GM18519 (cell line): ENCODE data around the gene PDPR.
"Not testable (repeated sequence)": the region's sequence is repeated elsewhere in the genome, so short reads cannot be mapped to it uniquely, and the experiment has no call there.

Experiments used
- ATAC-seq: cut with Tn5 transposase; IDR thresholded peaks from one replicate; pipeline ENCODE4 v1.9.1; 2021; ENCODE audit warnings: mild to moderate bottlenecking, moderate library complexity; ENCODE audit not compliant: unreplicated experiment, low FRiP score

The PDPR gene

GRCh38 chr16:70113982-70114826 is at the start of gene PDPR:
Gene PDPR, plus strand, starts transcription at chr16:70114332. Its CDS starts 6,161 bp downstream, at chr16:70120493.
- ATAC-seq, result peak; percentile 71

- not testable (repeated sequence) for ATAC-seq
Measured at GRCh38 chr16:70064841-70065370, 49.2 kb upstream of the PDPR start.

- ATAC-seq, result peak; percentile 6
Measured at GRCh38 chr16:70065376-70065745, 48.8 kb upstream of the PDPR start.

GRCh38 chr16:70065746-70066658 is 48.1 kb upstream of the PDPR start:
- peak; percentile 79 for ATAC-seq

GRCh38 chr16:70066751-70067150 is 47.4 kb upstream of the PDPR start:
- ATAC-seq, result not testable (repeated sequence)

GRCh38 chr16:70079081-70079480 is 35.1 kb upstream of the PDPR start:
- not testable (repeated sequence) for ATAC-seq

GRCh38 chr16:70081219-70081618 is 32.9 kb upstream of the PDPR start:
- ATAC-seq, result not testable (repeated sequence)

GRCh38 chr16:70083931-70084330 is 30.2 kb upstream of the PDPR start:
- ATAC-seq, result not testable (repeated sequence)

- not testable (repeated sequence) for ATAC-seq
Measured at GRCh38 chr16:70088160-70088559, 26.0 kb upstream of the PDPR start.

GRCh38 chr16:70088877-70089276 is 25.3 kb upstream of the PDPR start:
- ATAC-seq, result not testable (repeated sequence)

- ATAC-seq, result not testable (repeated sequence)
Measured at GRCh38 chr16:70089289-70089688, 24.8 kb upstream of the PDPR start.

- not testable (repeated sequence) for ATAC-seq
Measured at GRCh38 chr16:70091104-70091503, 23.0 kb upstream of the PDPR start.

GRCh38 chr16:70094096-70094495 is 20.0 kb upstream of the PDPR start:
- ATAC-seq, result not testable (repeated sequence)

- not testable (repeated sequence) for ATAC-seq
Measured at GRCh38 chr16:70109583-70110279, 4.4 kb upstream of the PDPR start.

- not testable (repeated sequence) for ATAC-seq
Measured at GRCh38 chr16:70112162-70112561, 2.0 kb upstream of the PDPR start.

GRCh38 chr16:70113599-70113981 is 542 bp upstream of the PDPR start:
- ATAC-seq, result not testable (repeated sequence)

- ATAC-seq, result not testable (repeated sequence)
Measured at GRCh38 chr16:70118354-70118753, 4.2 kb downstream of the PDPR start.

GRCh38 chr16:70118776-70119175 is 4.6 kb downstream of the PDPR start:
- not testable (repeated sequence) for ATAC-seq

- ATAC-seq, result not testable (repeated sequence)
Measured at GRCh38 chr16:70120398-70120797, 6.3 kb downstream of the PDPR start.

GRCh38 chr16:70123822-70124221 is 9.7 kb downstream of the PDPR start:
- ATAC-seq, result not testable (repeated sequence)
